ENCODE measurements around the gene GKN1. TPM values are rescaled to one million over a fixed set of nuclear protein-coding genes. Genes with fewer than 3 reads are reported as not detected.
"Not testable (repeated sequence)": the region's sequence is repeated elsewhere in the genome, so short reads cannot be mapped to it uniquely, and the experiment has no call there.

GKN1 gene
- total RNA-seq, 2 experiments from 2014 or later, result not detected

DNA sequence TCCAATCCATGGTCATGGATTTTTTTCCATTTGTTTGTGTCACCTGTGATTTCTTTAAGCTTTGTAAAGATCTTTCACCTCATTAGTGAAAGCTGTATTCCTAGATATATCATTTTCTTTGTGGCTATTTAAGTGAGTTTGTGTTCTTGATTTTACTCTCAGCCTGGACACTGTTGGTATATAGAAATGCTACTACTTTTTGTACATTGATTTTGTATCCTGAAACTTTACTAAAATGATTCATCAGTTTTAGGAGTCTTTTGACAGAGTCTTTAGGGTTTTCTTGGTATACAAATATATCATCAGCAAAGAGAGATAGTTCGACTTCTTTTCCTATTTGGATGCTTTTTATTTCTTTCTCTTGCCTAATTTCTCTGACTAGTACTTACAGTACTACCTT is 34.1 kb upstream of the GKN1 start:
- Mint-ChIP-seq H3K4me1 (peaks cover 4% of the 10 kb centered on the region), H3K4me3 (no peak overlapping the region), H3K27ac (no peak overlapping the region), H3K9me3 (no peaks in the 10 kb centered on the region), H3K36me3 (ENCODE audit: low read depth) (no peaks in the 10 kb centered on the region), H3K27me3 (peaks cover 41% of the 10 kb centered on the region)
- POLR2A ChIA-PET, result no interaction called here
- no peak for DNase-seq
- CTCF ChIA-PET, result interaction anchor here (0.6 to 0.9 kb wide), 2 partner anchors 15 to 189 kb away, joined by 3 read pairs; no protein-coding TSS in a partner anchor

DNA sequence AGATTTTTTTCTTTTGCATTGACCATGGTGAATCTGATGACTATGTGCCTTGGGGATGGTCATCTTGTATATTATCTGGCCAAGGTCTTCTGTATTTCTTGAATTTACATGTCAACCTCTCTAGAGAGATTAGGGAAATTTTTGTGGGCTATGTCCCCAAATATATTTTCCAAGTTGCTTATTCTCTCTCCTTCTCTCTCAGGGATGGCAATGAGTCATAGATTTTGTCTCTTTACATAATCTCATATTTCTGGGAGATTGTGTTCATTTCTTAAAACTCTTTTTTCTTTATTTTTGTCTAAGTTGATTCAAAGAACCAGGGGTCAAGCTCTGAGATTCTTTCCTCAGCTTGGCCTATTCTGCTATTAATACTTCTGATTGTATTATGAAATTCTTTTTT is 31.6 kb upstream of the GKN1 start:
- Mint-ChIP-seq H3K27ac (no peak overlapping the region), H3K4me3 (no peak overlapping the region), H3K4me1 (peaks cover 4% of the 10 kb centered on the region), H3K36me3 (ENCODE audit: low read depth) (no peaks in the 10 kb centered on the region), H3K9me3 (no peaks in the 10 kb centered on the region), H3K27me3 (peaks cover 47% of the 10 kb centered on the region)
- DNase-seq, result no peak
- ChIA-PET POLR2A (no interaction called here), CTCF (interaction anchor here (0.6 to 2.5 kb wide), 9 partner anchors 9 to 490 kb away, joined by 3 to 7 read pairs (median 3); no protein-coding TSS in a partner anchor)

DNA sequence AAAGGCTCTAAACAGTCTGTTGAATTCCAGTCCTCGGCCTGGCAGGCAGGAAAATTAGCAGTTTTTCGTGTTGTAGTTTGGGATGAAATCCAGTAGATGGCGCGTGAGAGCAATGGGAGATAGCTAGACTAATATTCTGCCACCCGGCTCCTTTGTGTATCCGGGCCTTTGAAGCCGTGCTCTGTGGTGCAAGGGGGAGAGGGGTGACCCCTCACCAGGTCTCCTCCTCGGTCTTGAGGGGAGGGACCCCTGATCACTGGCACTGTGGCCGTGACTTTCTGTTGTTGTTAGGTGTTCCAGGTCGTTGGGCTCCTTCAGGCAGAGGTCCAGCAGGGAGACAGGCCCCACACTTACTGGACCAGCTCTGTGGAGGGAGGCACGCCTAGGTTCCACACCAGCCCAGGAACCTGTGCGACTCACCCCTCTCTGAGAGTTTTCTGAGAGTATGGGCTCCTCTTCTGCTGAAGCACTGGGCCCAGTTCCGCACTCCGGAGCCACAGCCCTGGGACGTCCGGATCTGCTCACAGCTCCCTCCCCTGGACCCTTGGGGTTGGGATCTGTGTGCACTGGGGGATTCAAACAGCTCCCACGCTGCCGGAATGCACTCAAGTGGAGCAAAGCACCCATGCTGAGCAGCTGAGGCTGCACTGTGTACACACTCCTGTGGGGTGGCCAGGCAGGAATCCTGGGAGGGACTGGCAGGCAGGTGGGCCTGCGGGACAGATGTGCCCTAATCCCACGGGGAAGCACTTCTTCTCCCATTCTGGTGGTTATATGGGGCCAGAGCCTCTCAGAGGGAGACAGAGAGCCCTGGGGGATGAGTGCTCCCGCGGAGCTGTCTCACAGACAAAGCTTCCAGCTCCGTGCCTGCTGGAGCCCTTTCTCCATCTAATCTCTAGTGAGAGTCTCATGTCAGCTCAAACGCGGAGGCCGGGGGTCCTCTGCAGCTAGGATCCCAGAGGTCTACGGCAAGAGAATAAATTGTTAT is 30.6 kb upstream of the GKN1 start:
- Mint-ChIP-seq H3K27ac (no peak overlapping the region), H3K27me3 (peaks cover 45% of the 10 kb centered on the region), H3K36me3 (ENCODE audit: low read depth) (no peaks in the 10 kb centered on the region), H3K4me3 (no peak overlapping the region), H3K9me3 (no peaks in the 10 kb centered on the region), H3K4me1 (peaks cover 4% of the 10 kb centered on the region)
- POLR2A ChIA-PET, result no interaction called here
- CTCF ChIA-PET, result interaction anchor here (0.6 to 2.5 kb wide), 15 partner anchors 8 to 491 kb away, joined by 3 to 7 read pairs (median 3); partner anchors contain the start of gene GKN2
- peak; percentile 59 for DNase-seq

DNA sequence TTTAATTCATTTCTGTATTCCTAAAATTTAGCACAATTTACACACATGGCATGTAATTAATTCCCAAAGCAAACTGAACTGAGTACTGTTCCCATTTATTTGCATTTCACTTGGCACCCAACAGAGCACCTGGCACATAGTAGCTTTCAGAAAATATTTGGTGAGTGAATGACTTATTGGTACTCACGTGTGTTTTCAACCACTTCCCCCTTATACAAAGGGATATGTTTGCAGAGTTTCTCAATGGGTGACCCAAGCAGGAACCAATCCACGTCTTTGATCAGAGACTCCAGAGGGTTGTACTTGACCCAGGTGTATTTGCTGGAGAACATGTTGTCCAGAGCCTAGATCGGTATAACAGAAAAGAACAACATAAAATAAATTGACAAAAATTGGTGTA is 28.3 kb upstream of the GKN1 start:
- H3K4me1 Mint-ChIP-seq, result peaks cover 4% of the 10 kb centered on the region
- H3K27ac Mint-ChIP-seq, result no peak overlapping the region
- DNase-seq, result no peak
- peaks cover 27% of the 10 kb centered on the region for H3K27me3 Mint-ChIP-seq
- H3K4me3 Mint-ChIP-seq, result no peak overlapping the region
- CTCF ChIA-PET, result no interaction called here
- POLR2A ChIA-PET, result no interaction called here
- H3K9me3 Mint-ChIP-seq, result no peaks in the 10 kb centered on the region
- H3K36me3 Mint-ChIP-seq (ENCODE audit: low read depth), result no peaks in the 10 kb centered on the region

DNA sequence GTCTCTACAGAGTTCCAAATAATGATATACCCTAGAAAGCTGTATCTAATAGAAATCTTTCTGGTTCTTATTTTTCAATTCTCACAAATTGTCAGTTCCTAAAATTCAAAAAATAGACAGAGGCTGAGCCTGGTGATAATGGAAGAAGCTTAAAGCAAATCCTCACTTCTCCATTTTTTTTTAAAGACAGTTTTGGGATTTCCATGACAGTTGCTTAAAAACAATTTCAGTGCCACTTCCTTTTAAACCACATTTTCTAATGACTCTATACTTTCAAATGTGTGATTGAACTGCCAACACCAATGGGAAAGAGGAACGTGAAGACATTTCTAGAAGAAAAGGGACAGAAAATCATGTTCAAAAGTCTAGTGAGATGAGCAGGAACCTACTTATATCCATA is 25.7 kb upstream of the GKN1 start:
- no peak overlapping the region for H3K4me3 Mint-ChIP-seq
- DNase-seq, result no peak
- no peaks in the 10 kb centered on the region for H3K9me3 Mint-ChIP-seq
- H3K36me3 Mint-ChIP-seq (ENCODE audit: low read depth), result no peaks in the 10 kb centered on the region
- H3K4me1 Mint-ChIP-seq, result no peaks in the 10 kb centered on the region
- H3K27me3 Mint-ChIP-seq, result peaks cover 29% of the 10 kb centered on the region
- POLR2A ChIA-PET, result no interaction called here
- CTCF ChIA-PET, result interaction anchor here (1.3 kb wide), 1 partner anchor 484 kb away, joined by 3 read pairs; no protein-coding TSS in a partner anchor
- H3K27ac Mint-ChIP-seq, result no peak overlapping the region

DNA sequence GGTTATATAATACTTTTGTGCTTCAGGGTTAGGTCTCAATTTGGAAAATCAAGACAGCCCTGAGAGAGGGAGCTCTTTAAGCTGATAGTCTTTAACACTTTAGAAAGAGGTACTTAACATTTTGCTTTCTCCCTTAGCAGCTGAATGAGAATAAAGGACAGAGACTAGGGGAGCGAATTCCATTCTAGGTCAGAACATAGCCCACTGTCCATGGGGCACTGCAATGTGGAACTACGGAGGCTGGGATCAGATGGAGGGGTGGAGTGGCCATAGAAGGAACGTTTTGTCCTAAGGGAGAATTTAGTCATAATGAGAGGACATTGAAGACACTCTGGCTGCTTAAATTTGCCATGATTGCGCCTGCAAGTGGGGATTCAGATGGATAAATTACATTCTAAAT is 22.5 kb upstream of the GKN1 start:
- H3K36me3 Mint-ChIP-seq (ENCODE audit: low read depth), result no peaks in the 10 kb centered on the region
- H3K9me3 Mint-ChIP-seq, result no peaks in the 10 kb centered on the region
- DNase-seq, result no peak
- H3K27ac Mint-ChIP-seq, result no peak overlapping the region
- peaks cover 35% of the 10 kb centered on the region for H3K27me3 Mint-ChIP-seq
- no peaks in the 10 kb centered on the region for H3K4me1 Mint-ChIP-seq
- ChIA-PET CTCF (interaction anchor here (1.1 kb wide), 2 partner anchors 8 to 26 kb away, joined by 3 read pairs; no protein-coding TSS in a partner anchor), POLR2A (no interaction called here)
- H3K4me3 Mint-ChIP-seq, result no peak overlapping the region

DNA sequence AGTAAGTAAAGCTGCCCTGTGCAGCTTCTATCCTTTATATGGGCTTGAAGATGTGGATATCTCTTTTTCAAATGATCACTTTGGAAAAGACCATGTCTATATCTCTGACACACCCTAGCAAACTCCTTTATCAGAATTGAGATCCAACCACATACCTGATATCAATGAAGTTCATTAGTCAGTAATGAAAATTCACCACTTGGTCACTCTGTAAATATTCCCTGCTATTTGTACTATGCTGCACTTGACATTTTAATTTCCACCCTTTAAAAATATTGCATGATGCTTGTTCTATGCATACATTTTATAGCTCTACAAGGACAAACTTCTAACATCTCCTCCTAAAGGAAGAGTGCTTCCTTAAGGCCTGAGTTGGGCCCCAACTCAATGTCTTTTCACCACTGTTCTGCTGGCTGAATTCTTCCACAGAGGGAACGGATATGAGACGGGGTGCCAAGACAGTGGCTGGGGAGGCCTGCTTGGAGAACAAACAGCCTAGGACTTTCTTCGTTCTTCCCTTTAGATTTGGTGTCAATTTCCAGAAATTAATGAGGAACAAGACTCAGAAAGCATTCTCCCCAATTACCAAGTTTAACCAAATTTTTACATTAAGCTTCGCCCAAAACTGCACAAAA is 21.4 kb upstream of the GKN1 start, which contains the start of gene GKN2:
Gene GKN2 (minus strand): TSS at position 7 of the 635 bp plus-strand sequence. CDS start 32 bp downstream, outside the sequence.
- ChIA-PET CTCF (interaction anchor here (1.1 kb wide), 1 partner anchor 9 kb away, joined by 3 read pairs; no protein-coding TSS in a partner anchor), POLR2A (no interaction called here)
- Mint-ChIP-seq H3K4me3 (no peak within 1 kb of the TSS), H3K27me3 (peaks cover 36% of the 10 kb centered on the region), H3K9me3 (no peaks in the 10 kb centered on the region), H3K27ac (no peak within 1 kb of the TSS), H3K36me3 (ENCODE audit: low read depth) (no peaks in the 10 kb centered on the region), H3K4me1 (no peaks in the 10 kb centered on the region)
- DNase-seq, result no peak

DNA sequence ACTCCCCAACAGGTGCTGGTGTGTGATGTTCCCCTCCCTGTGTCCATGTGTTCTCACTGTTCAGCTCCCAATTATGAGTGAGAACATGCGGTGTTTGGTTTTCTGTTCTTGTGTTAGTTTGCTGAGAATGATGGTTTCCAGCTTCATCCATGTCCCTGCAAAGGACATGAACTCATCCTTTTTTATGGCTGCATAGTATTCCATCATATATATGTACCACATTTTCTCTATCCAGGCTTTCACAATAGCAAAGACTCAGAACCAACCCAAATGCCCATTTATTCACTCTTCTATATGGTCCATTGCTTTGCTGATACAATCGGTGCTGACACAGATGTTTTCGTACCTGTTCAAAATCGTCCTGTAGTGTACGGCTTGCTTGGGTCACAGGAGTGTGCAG is 19.0 kb upstream of the GKN1 start:
- H3K4me1 Mint-ChIP-seq; H3K9me3 Mint-ChIP-seq; DNase-seq; CTCF ChIA-PET; POLR2A ChIA-PET; H3K36me3 Mint-ChIP-seq (ENCODE audit: low read depth); H3K27ac Mint-ChIP-seq; H3K4me3 Mint-ChIP-seq: not testable (repeated sequence)
- H3K27me3 Mint-ChIP-seq, result peaks cover 40% of the 10 kb centered on the region

DNA sequence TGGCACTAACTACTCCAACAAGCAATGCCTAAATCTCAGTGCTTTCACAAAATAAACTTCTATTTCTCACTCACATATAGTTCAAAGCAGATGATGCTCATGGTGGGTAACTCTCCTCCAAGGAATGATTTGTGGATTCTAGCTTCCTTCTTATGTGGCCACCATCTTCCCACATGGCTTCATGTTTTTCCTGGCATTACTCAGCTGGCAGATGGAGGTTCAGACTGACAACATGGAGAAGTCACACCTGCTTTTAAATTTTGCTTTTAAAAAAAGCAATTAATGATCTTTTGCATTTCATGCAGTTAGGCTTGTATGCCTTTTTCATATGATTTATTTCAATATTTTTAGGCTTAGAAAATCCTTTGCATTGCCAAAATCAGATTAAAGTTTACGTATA is 15.4 kb upstream of the GKN1 start:
- peaks cover 33% of the 10 kb centered on the region for H3K27me3 Mint-ChIP-seq
- no peaks in the 10 kb centered on the region for H3K36me3 Mint-ChIP-seq (ENCODE audit: low read depth)
- ChIA-PET POLR2A (no interaction called here), CTCF (no interaction called here)
- no peak overlapping the region for H3K4me3 Mint-ChIP-seq
- no peaks in the 10 kb centered on the region for H3K4me1 Mint-ChIP-seq
- DNase-seq, result no peak
- no peaks in the 10 kb centered on the region for H3K9me3 Mint-ChIP-seq
- H3K27ac Mint-ChIP-seq, result no peak overlapping the region

DNA sequence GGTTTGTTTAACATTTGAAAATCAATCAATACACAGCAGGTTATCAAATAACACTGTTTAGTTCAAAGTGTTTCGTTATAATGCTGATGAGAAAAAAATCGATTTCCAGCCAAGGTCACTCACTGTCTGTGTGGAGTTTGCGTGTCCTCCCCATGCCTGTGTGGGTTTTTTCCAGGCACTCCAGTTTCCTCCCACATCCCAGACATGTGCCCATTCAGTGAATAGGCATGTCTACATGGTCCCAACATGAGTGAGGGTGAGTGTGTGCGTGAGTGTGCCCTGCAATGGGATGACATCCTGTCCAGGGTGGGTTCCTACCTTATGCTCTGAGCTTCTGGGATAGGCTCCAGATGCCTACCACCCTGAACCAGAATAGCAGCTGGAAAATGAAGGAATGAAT is 13.1 kb upstream of the GKN1 start:
- Mint-ChIP-seq H3K27me3 (peaks cover 33% of the 10 kb centered on the region), H3K27ac (no peak overlapping the region), H3K36me3 (ENCODE audit: low read depth) (no peaks in the 10 kb centered on the region), H3K9me3 (no peaks in the 10 kb centered on the region), H3K4me3 (no peak overlapping the region), H3K4me1 (no peaks in the 10 kb centered on the region)
- ChIA-PET CTCF (interaction anchor here (0.7 kb wide), 2 partner anchors 261 to 634 kb away, joined by 3 to 4 read pairs; no protein-coding TSS in a partner anchor), POLR2A (no interaction called here)
- no peak for DNase-seq

DNA sequence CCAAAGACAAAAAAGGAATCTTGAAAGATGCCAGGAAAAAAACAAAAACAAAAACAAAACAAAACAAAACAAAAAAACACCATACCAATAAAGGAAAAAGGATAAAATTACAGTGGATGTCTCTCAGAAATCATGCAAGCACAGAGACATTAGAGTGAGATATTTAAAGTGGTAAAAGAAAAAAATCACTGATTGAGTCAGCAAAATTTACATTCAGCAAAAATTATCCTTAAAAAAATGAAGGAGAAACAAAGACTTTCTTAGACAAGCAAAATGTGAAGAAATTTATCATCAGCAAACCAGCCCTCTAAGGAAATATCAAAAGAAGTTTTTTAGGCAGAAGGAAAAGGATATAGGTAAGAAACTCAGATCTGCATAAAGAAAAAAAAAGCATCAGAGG is 10.2 kb upstream of the GKN1 start:
- POLR2A ChIA-PET, result no interaction called here
- Mint-ChIP-seq H3K27me3 (peaks cover 28% of the 10 kb centered on the region), H3K4me3 (no peak overlapping the region)

DNA sequence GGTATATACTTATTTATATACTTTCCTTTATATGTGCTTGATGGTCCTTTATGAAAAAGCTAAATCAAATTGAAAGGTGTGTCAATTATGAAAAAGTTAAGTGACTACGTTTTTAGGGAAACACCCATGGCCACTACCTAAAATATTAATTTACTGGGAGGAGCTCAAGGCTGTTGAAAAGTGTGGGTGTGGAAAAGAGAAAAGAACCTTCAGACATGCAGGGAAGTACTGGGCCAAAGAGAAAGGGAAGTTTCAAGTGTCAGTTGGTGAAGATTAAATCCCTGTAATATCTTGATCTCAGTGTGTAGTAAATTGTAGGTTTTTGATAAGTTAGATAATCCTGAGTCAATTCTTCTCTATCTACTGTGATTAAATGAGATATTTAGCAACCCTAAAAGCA is 6.2 kb upstream of the GKN1 start:
- Mint-ChIP-seq H3K4me1 (no peaks in the 10 kb centered on the region), H3K4me3 (no peak overlapping the region), H3K27me3 (peaks cover 23% of the 10 kb centered on the region), H3K36me3 (ENCODE audit: low read depth) (no peaks in the 10 kb centered on the region), H3K9me3 (no peaks in the 10 kb centered on the region), H3K27ac (no peak overlapping the region)
- ChIA-PET POLR2A (no interaction called here), CTCF (no interaction called here)
- no peak for DNase-seq

More for the DNA sequence above, 10.2 kb upstream of the GKN1 start:
- no peak for DNase-seq
- CTCF ChIA-PET, result no interaction called here
- Mint-ChIP-seq H3K27ac (no peak overlapping the region), H3K4me1 (no peaks in the 10 kb centered on the region), H3K36me3 (ENCODE audit: low read depth) (no peaks in the 10 kb centered on the region), H3K9me3 (no peaks in the 10 kb centered on the region)

Measured in activated CD4-positive, alpha-beta T cell treated with anti-CD3 and anti-CD28 coated beads, Interleukin-2, amount 10 ng/mL, durations not matched to agents 7 days and 5 days (primary cell).